ENCODE data around the gene SF3B2. TPM values are rescaled to one million over a fixed set of nuclear protein-coding genes. Genes with fewer than 3 reads are reported as not detected.
A peak's percentile ranks its signal among the peaks of the same experiment; 100 is the strongest.

Gene SF3B2, protein sequence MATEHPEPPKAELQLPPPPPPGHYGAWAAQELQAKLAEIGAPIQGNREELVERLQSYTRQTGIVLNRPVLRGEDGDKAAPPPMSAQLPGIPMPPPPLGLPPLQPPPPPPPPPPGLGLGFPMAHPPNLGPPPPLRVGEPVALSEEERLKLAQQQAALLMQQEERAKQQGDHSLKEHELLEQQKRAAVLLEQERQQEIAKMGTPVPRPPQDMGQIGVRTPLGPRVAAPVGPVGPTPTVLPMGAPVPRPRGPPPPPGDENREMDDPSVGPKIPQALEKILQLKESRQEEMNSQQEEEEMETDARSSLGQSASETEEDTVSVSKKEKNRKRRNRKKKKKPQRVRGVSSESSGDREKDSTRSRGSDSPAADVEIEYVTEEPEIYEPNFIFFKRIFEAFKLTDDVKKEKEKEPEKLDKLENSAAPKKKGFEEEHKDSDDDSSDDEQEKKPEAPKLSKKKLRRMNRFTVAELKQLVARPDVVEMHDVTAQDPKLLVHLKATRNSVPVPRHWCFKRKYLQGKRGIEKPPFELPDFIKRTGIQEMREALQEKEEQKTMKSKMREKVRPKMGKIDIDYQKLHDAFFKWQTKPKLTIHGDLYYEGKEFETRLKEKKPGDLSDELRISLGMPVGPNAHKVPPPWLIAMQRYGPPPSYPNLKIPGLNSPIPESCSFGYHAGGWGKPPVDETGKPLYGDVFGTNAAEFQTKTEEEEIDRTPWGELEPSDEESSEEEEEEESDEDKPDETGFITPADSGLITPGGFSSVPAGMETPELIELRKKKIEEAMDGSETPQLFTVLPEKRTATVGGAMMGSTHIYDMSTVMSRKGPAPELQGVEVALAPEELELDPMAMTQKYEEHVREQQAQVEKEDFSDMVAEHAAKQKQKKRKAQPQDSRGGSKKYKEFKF
- total RNA-seq: 10 to 100 TPM; 52.2 to 85.4 (median 67.2) TPM
- long read RNA-seq, partial matches to known transcripts: 11 of 14 reads
- long read RNA-seq, other reads (novel, unspliced or antisense): 1 of 14 reads

GRCh38 chr11:66051766-66052663 is at the start of gene SF3B2:
TSS of gene SF3B2 (plus strand) at chr11:66052364. CDS start at chr11:66052385, 21 bp downstream.
- DNase-seq: peak; percentile 99 to 100 (median 99)
- 0% methylated on average over 20 of the region's 84 CpGs for WGBS (ENCODE audit: insufficient coverage, low coverage, low lambda C conversion rate, missing lambda C conversion rate)
- peak; percentile 60 for TF ChIP-seq POLR2A (IDR thresholded peaks at IDR 0.05)
- TF ChIP-seq, protein P1, sequence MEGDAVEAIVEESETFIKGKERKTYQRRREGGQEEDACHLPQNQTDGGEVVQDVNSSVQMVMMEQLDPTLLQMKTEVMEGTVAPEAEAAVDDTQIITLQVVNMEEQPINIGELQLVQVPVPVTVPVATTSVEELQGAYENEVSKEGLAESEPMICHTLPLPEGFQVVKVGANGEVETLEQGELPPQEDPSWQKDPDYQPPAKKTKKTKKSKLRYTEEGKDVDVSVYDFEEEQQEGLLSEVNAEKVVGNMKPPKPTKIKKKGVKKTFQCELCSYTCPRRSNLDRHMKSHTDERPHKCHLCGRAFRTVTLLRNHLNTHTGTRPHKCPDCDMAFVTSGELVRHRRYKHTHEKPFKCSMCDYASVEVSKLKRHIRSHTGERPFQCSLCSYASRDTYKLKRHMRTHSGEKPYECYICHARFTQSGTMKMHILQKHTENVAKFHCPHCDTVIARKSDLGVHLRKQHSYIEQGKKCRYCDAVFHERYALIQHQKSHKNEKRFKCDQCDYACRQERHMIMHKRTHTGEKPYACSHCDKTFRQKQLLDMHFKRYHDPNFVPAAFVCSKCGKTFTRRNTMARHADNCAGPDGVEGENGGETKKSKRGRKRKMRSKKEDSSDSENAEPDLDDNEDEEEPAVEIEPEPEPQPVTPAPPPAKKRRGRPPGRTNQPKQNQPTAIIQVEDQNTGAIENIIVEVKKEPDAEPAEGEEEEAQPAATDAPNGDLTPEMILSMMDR (IDR thresholded peaks at IDR 0.05): no peak
- no peaks in the 10 kb centered on the region for H3K27me3 ChIP-seq
- peak within 1 kb of the TSS; percentile 27 to 78 (median 72) for H3K27ac ChIP-seq
- peak within 1 kb of the TSS; percentile 61 to 97 (median 80) for H3K4me3 ChIP-seq
- peak; percentile 95 to 98 (median 96) for ATAC-seq
- H3K9me3 ChIP-seq: no peaks in the 10 kb centered on the region
- intact Hi-C loops (cut with DNase I): no loop called here
- peaks cover 0 to 24% (median 6%) of the 10 kb centered on the region in 4 donors for H3K4me1 ChIP-seq
- H3K36me3 ChIP-seq: peaks cover 10 to 25% (median 18%) of the 10 kb centered on the region in 4 donors

DNA sequence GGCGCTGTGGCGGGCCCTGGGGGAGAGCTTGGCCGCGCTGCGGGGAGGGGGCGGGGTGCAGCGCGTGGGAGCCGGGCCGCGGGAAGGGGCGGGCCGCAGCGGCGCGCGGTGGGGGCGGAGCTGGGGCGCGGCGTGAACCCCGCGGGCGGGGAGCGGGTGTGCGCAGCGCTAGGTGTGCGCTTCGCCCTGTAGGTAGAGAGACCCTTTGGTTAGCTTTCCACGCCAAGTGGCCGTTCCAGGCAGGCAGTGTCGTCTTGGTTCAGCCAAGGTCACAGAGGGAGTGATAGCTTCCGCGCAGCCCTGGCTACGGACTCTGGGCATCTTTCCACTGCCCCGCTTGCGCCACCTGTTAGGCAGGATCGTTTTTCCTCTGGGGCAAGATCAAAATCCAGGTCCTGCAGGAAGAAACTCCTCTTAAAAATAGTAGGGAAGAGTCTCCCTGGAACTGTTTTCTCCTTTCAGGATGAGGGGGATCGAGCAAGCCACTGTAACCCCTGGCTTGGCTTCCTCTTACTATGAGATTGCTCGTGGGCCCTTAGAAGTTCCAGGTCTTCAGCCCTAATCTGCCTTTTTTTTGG is 49.4 kb upstream of the SF3B2 start:
- Histone ChIP-seq H3K4me1 (peaks cover 0 to 11% (median 3%) of the 10 kb centered on the region in 4 donors), H3K27me3 (no peaks in the 10 kb centered on the region), H3K9me3 (no peaks in the 10 kb centered on the region), H3K27ac (peak overlapping the region; percentile 94 to 96 (median 94)), H3K36me3 (peaks cover 10 to 38% (median 23%) of the 10 kb centered on the region in 4 donors), H3K4me3 (peak overlapping the region; percentile 77 to 88 (median 83))
- ATAC-seq: peak; percentile 80 to 91 (median 84)
- TF ChIP-seq, protein P1 (IDR thresholded peaks at IDR 0.05): peak in 2 of 4 donors; percentile 11 to 35
- TF ChIP-seq POLR2A (IDR thresholded peaks at IDR 0.05): no peak
- WGBS (ENCODE audit: insufficient coverage, low coverage, low lambda C conversion rate, missing lambda C conversion rate): 0% methylated on average over 4 of the region's 40 CpGs
- intact Hi-C loops (cut with DNase I): no loop called here
- peak; percentile 75 to 87 (median 82) for DNase-seq

DNA sequence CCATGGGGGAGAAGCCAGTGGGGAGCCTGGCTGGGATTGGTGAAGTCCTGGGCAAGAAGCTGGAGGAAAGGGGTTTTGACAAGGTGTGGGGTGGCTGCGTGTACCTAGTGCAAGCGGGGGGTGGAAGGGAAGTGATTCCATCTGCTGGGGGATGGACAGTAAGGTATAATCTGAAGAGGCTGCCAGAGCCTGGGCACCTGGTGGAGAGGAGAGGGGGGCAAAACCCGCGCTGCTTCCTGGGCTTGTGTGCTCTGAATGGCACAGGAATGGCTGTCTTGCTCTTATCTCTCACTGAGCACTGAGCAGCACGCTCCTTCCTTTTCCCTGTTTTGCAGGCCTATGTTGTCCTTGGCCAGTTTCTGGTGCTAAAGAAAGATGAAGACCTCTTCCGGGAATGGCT is 48.9 kb upstream of the SF3B2 start:
- Histone ChIP-seq H3K4me3 (peak overlapping the region; percentile 77 to 88 (median 83)), H3K27ac (peak overlapping the region in 2 of 3 donors; percentile 94 to 96), H3K4me1 (peaks cover 0 to 11% (median 3%) of the 10 kb centered on the region in 4 donors), H3K27me3 (no peaks in the 10 kb centered on the region), H3K9me3 (no peaks in the 10 kb centered on the region), H3K36me3 (peaks cover 9 to 32% (median 18%) of the 10 kb centered on the region in 4 donors)
- ATAC-seq (no peak), DNase-seq (no peak)
- intact Hi-C loops (cut with DNase I): no loop called here
- 41% methylated on average over 3 of the region's 6 CpGs for WGBS (ENCODE audit: insufficient coverage, low coverage, low lambda C conversion rate, missing lambda C conversion rate)
- TF ChIP-seq POLR2A (IDR thresholded peaks at IDR 0.05): no peak
- TF ChIP-seq, protein P1 (IDR thresholded peaks at IDR 0.05): no peak
